K562 (cell line): ENCODE measurements around the gene KRTAP10-8. TPM values are rescaled to one million over a fixed set of nuclear protein-coding genes. Genes with fewer than 3 reads are reported as not detected.

ENCODE experiments used
- ATAC-seq: fragments of 200-7000 bp; cut with Tn5 transposase; 3 replicates; pipeline ENCODE4 v1.9.1; 2020; ENCODE audit warnings: moderate library complexity
- BruUV-seq: library from RNA; stranded (reverse); fragments of 400-500 nt; replicated peaks from 2 replicates; lab custom pipeline; 2021; lab: Mats Ljungman, UMichigan
- CTCF ChIA-PET: fragments of 300-600 bp; formaldehyde crosslinking; extraction: SDS; loops from one replicate; lab custom pipeline; 2021; ENCODE audit warnings: low intra/inter-chr PET ratio; lab: Yijun Ruan, JAX
- POLR2A ChIA-PET: fragments of 300-600, 350-650 bp; sonication (Branson Sonifier 250); formaldehyde crosslinking; extraction: SDS; loops from one replicate; lab custom pipeline; 2021; ENCODE audit warnings: antibody characterized with exemption, inconsistent platforms; lab: Yijun Ruan, JAX
- DNase-seq, 4 experiments: peaks; one replicate each; pipeline versions ENCODE4 v3.0.0 to v3.0.0-alpha.2; 2011 to 2018; ENCODE audit warnings: low spot score in 3 of 4, mixed read lengths in 3 of 4; ENCODE audit errors: extremely low read depth in 1 of 4
- FAIRE-seq: peaks from 2 replicates; lab custom pipeline; 2011; peaks lifted over from hg19 to GRCh38; lab: Jason Lieb, UNC
- H2AFZ ChIP-seq: 2 replicates; pipeline ENCODE4 v1.6.0; 2011; ENCODE audit warnings: low read depth, low read length, control low read depth, inconsistent platforms
- H3K27ac ChIP-seq: fragments of 200-600 bp; 3 replicates; pipeline ENCODE4 v1.8.0; 2011; ENCODE audit warnings: low read depth, mild to moderate bottlenecking, control low read depth, inconsistent platforms, low read length, moderate library complexity, mixed read lengths; ENCODE audit errors: extremely low read depth
- H3K27me3 ChIP-seq, 2 experiments: fragments of 300-600 bp in 1 of 2; 2 replicates in 1 of 2; 3 replicates in 1 of 2; pipeline versions ENCODE4 v1.6.0 to v1.8.0; 2011; ENCODE audit warnings: inconsistent platforms in 2 of 2, low read length in 2 of 2, mild to moderate bottlenecking in 1 of 2, mixed read lengths in 1 of 2, moderate library complexity in 1 of 2; ENCODE audit not compliant: control insufficient read depth in 2 of 2, insufficient read depth in 2 of 2
- H3K36me3 ChIP-seq: fragments of 300-600 bp; 3 replicates; pipeline ENCODE4 v1.8.0; 2011; ENCODE audit warnings: mild to moderate bottlenecking, low read length, inconsistent platforms; ENCODE audit not compliant: control insufficient read depth, insufficient read depth
- H3K4me1 ChIP-seq, 2 experiments: fragments of 200-600 bp in 1 of 2; replicated peaks in 1 of 2; 2 replicates in 1 of 2; 3 replicates in 1 of 2; pipeline versions ENCODE4 v1.5.1 to v1.8.0; 2011; ENCODE audit warnings: inconsistent platforms in 2 of 2, low read length in 2 of 2, mild to moderate bottlenecking in 1 of 2, mixed read lengths in 1 of 2, moderate library complexity in 1 of 2; ENCODE audit not compliant: control insufficient read depth in 2 of 2, insufficient read depth in 2 of 2
- H3K4me2 ChIP-seq: 2 replicates; pipeline ENCODE4 v1.6.1; 2011; ENCODE audit warnings: low read length, control low read depth, inconsistent platforms, mixed read lengths; ENCODE audit not compliant: insufficient read depth
- H3K4me3 ChIP-seq: fragments of 200-600 bp; sonication (generic), shearing (Covaris generic); 2 replicates; pipeline ENCODE4 v1.5.1; 2016; ENCODE audit warnings: control low read depth, inconsistent platforms
- H3K79me2 ChIP-seq: fragments of 200-600 bp; 3 replicates; pipeline ENCODE4 v1.8.0; 2011; ENCODE audit warnings: low read length, inconsistent platforms; ENCODE audit not compliant: control insufficient read depth, insufficient read depth
- H3K9ac ChIP-seq, 2 experiments: 2 replicates each; pipeline versions ENCODE4 v1.6.0 to v1.6.1; 2011; ENCODE audit warnings: low read depth in 2 of 2, low read length in 2 of 2, control low read depth in 1 of 2, inconsistent platforms in 1 of 2, mild to moderate bottlenecking in 1 of 2, mixed read lengths in 1 of 2; ENCODE audit not compliant: insufficient read depth in 1 of 2
- H3K9me1 ChIP-seq: one replicate; pipeline ENCODE4 v1.6.0; 2011; ENCODE audit warnings: inconsistent platforms, mild to moderate bottlenecking, low read length, moderate library complexity; ENCODE audit not compliant: control insufficient read depth, insufficient read depth
- H3K9me3 ChIP-seq: replicated peaks from 2 replicates; pipeline ENCODE4 v1.5.1; 2011; ENCODE audit warnings: low read depth, low read length, inconsistent platforms; ENCODE audit not compliant: control insufficient read depth, insufficient read depth
- H4K20me1 ChIP-seq: replicated peaks from 2 replicates; pipeline ENCODE4 v1.6.1; 2011; ENCODE audit warnings: low read length, inconsistent platforms, mixed read lengths; ENCODE audit not compliant: control insufficient read depth, insufficient read depth
- KDM4B ChIP-seq, 2 experiments: fragments of 450-650 bp in 1 of 2; sonication (generic) in 1 of 2; IDR thresholded peaks; 2 replicates each; pipeline ENCODE4 v1.6.1; 2016 to 2017; ENCODE audit warnings: borderline replicate concordance in 2 of 2, antibody characterized with exemption in 1 of 2, low read depth in 1 of 2, mild to moderate bottlenecking in 1 of 2
- KLF16 ChIP-seq: IDR thresholded peaks from 2 replicates; pipeline ENCODE4 v1.6.1; 2016; ENCODE audit warnings: antibody characterized with exemption
- MCM7 ChIP-seq, 2 experiments: fragments of 450-650 bp; IDR thresholded peaks; 2 replicates each; pipeline ENCODE4 v1.6.1; 2016 to 2018
- MXI1 ChIP-seq: IDR thresholded peaks from 2 replicates; pipeline ENCODE4 v1.6.1; 2011; ENCODE audit warnings: low read depth, mild to moderate bottlenecking, improper control_type of control experiment, low read length
- MYC ChIP-seq, 2 experiments: fragments of 250-450 bp in 1 of 2; sonication (Bioruptor Pico) in 1 of 2; IDR thresholded peaks; 2 replicates each; pipeline versions ENCODE4 v1.5.1 to v1.6.1; 2012 to 2021; ENCODE audit warnings: low read depth in 2 of 2, borderline replicate concordance in 1 of 2, improper control_type of control experiment in 1 of 2, low read length in 1 of 2, mild to moderate bottlenecking in 1 of 2, moderate library complexity in 1 of 2
- NR1H2 ChIP-seq: sonication (generic); formaldehyde crosslinking; IDR thresholded peaks from 2 replicates; pipeline ENCODE4 v1.4.0; 2020; ENCODE audit warnings: mild to moderate bottlenecking, missing genetic modification reagents
- SMARCA4 ChIP-seq: fragments of 450-650 bp; IDR thresholded peaks from 2 replicates; pipeline ENCODE4 v1.6.1; 2016
- SMARCE1 ChIP-seq: fragments of 450-650 bp; IDR thresholded peaks from 2 replicates; pipeline ENCODE4 v1.7.1; 2016; ENCODE audit warnings: mild to moderate bottlenecking
- SRF ChIP-seq, 2 experiments: fragments of 250-450, 450-650 bp in 1 of 2; sonication (Bioruptor Pico) in 1 of 2; sonication (generic) in 1 of 2; formaldehyde crosslinking; IDR thresholded peaks; 2 replicates each; pipeline versions ENCODE4 v1.5.0 to v1.5.1; 2020 to 2022; ENCODE audit warnings: mild to moderate bottlenecking in 1 of 2, missing genetic modification reagents in 1 of 2
- ZNF121 ChIP-seq: sonication (generic); formaldehyde crosslinking; conservative IDR thresholded peaks from 2 replicates; pipeline ENCODE4 v1.8.0; 2022; ENCODE audit warnings: missing genetic modification reagents
- ZNF253 ChIP-seq: fragments of 250-450 bp; sonication (Bioruptor Pico); conservative IDR thresholded peaks from 2 replicates; pipeline ENCODE4 v1.6.1; 2021; ENCODE audit warnings: mild to moderate bottlenecking
- WGBS: fragments of 100-300 bp; shearing (Covaris generic); methylation state at CpG from one replicate; pipeline ENCODE4 v1.1.6; 2016; ENCODE audit warnings: low coverage, mixed read lengths; ENCODE audit not compliant: insufficient coverage; ENCODE audit errors: missing lambda C conversion rate; 5-methylcytosine and 5-hydroxymethylcytosine counted together
- in situ Hi-C: fragments of 300-500 bp; cut with MboI; formaldehyde crosslinking; loops from 4 replicates; pipeline ENCODE4 v1.15.0; 2018; ENCODE audit warnings: inconsistent platforms, mixed read lengths
- intact Hi-C: fragments of 100-400 bp; cut with micrococcal nuclease; formaldehyde crosslinking; loops from 2 replicates; pipeline ENCODE4 v1.14.2; 2022
- polyA plus RNA-seq, 8 experiments: library from polyadenylated mRNA; depleted of rRNA in 4 of 8; stranded (reverse) in 5 of 8; unstranded in 3 of 8; fragments of >200 nt; fragmentation: Nextera tagmentation in 2 of 8; fragmentation: Illumina TruSeq in 1 of 8; extraction: Ambion mirVana in 2 of 8; extraction: Trizol in 1 of 8; gene quantifications; 2 replicates each; pipeline versions ENCODE4 v1.2.1 to v1.2.3, GENCODE V29; 2011 to 2014; ENCODE audit warnings: inconsistent platforms in 1 of 8, missing spikeins in 1 of 8
- total RNA-seq, 7 experiments: library from RNA; depleted of rRNA in 6 of 7; stranded (reverse); fragments of >200 nt in 6 of 7; fragmentation: Illumina TruSeq in 2 of 7; extraction: Trizol in 2 of 7; gene quantifications; 2 replicates each; pipeline versions ENCODE4 v1.2.1 to v1.2.3, GENCODE V29; 2011 to 2021; ENCODE audit warnings: low replicate concordance in 1 of 7
- TF ChIP-seq, protein P1 (sequence below): sonication (generic); formaldehyde crosslinking; IDR thresholded peaks from 2 replicates; pipeline ENCODE4 v1.8.1; 2023; ENCODE audit warnings: mild to moderate bottlenecking, missing genetic modification reagents
- TF ChIP-seq, protein P2 (sequence below): sonication (generic); formaldehyde crosslinking; IDR thresholded peaks from 2 replicates; pipeline ENCODE4 v1.8.0; 2022; ENCODE audit warnings: mild to moderate bottlenecking, missing genetic modification reagents
- TF ChIP-seq, protein P3 (sequence below): fragments of 450-650 bp; conservative IDR thresholded peaks from 2 replicates; pipeline ENCODE4 v1.6.1; 2016; ENCODE audit warnings: missing genetic modification characterization, low read depth, mild to moderate bottlenecking, missing compliant biosample characterization, moderate library complexity
- TF ChIP-seq, protein P4 (sequence below), 2 experiments: IDR thresholded peaks; 2 replicates each; pipeline ENCODE4 v1.6.1; 2011; ENCODE audit warnings: borderline replicate concordance in 1 of 2, control low read depth in 1 of 2, low read depth in 1 of 2, low read length in 1 of 2, mild to moderate bottlenecking in 1 of 2, mixed read lengths in 1 of 2, moderate library complexity in 1 of 2; ENCODE audit not compliant: insufficient read depth in 1 of 2, insufficient read length in 1 of 2, poor library complexity in 1 of 2, severe bottlenecking in 1 of 2; ENCODE audit errors: extremely low read depth in 1 of 2

Gene KRTAP10-8
- total and polyA plus RNA-seq, 9 of the 15 experiments (the other 6 are each of a cell fraction or from before 2014, with no cell fraction given) = not detected

DNA sequence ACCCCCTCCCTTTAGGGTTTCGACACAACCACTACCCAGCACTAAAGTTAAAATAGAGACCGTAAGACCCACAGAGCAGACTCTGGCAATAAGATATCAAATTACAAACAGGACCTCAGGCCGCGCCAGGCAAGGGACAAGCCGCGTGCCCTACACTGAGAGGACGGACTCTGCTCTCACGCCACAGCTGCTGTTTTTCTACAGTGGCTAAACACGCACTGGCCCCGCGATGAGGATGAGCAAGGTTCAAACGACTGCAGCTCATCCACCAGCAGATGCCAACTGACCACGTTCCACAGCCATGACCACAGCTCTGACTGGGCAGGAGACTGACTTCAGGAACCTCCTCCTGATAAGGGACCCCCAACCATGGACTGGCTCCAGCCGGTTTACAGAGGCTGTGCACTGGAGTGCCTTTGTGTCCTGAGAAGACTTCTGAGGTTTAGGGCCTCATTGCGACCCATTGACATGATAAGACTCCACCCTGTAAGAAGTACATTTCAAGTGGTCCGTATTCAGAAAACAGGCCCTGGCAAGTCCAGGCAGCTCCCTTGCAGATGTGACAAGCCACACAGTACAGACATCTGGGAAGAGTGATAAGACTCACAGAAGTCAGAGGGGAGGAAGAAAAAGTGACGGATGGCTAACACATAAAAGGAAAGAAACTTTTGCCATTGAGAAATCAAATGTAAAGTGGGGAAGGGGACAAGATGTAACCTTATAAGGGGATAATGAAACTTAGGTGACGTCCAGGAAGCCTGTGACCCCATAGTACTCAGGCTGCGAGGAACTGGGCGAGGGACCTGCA, 18.1 kb upstream of the KRTAP10-8 start:
- Histone ChIP-seq H3K27ac (peak overlapping the region; percentile 62), H3K4me3 (no peak overlapping the region), H3K9ac (peak overlapping the region; percentile 25 to 29; a peak in 3 of 4 replicates), H3K79me2 (no peaks in the 10 kb centered on the region), H3K9me1 (no peaks in the 10 kb centered on the region), H3K4me1 (peaks cover 24 to 37% of the 10 kb centered on the region in 2 experiments), H3K27me3 (peaks cover 0 to 15% of the 10 kb centered on the region in 2 experiments; a peak in 2 of 5 replicates), H2AFZ (peak overlapping the region; percentile 81), H3K9me3 (no peaks in the 10 kb centered on the region; the same call in 1 of the 2 replicates), H4K20me1 (no peaks in the 10 kb centered on the region), H3K36me3 (no peaks in the 10 kb centered on the region), H3K4me2 (peak overlapping the region; percentile 79)
- FAIRE-seq = peak; percentile 97
- BruUV-seq = no TSS peak
- intact Hi-C loops (no loop called here), in situ Hi-C loops (no loop called here)
- ChIA-PET CTCF (no interaction called here), POLR2A (interaction anchor here (0.8 to 1.4 kb wide), 6 partner anchors 9 to 136 kb away, joined by 3 to 5 read pairs (median 4); no protein-coding TSS in a partner anchor)
- WGBS = 3% methylated on average over 20 of the region's 20 CpGs
- peak; percentile 67 to 81 (median 70) for DNase-seq
- ATAC-seq = peak; percentile 89
- peak; percentile 95 for TF ChIP-seq SMARCA4
- no peak for TF ChIP-seq KDM4B (IDR thresholded peaks at IDR 0.05; ENCODE audit: borderline replicate concordance in 2 of 2, low read depth in 1 of 2)
- TF ChIP-seq, protein P1, sequence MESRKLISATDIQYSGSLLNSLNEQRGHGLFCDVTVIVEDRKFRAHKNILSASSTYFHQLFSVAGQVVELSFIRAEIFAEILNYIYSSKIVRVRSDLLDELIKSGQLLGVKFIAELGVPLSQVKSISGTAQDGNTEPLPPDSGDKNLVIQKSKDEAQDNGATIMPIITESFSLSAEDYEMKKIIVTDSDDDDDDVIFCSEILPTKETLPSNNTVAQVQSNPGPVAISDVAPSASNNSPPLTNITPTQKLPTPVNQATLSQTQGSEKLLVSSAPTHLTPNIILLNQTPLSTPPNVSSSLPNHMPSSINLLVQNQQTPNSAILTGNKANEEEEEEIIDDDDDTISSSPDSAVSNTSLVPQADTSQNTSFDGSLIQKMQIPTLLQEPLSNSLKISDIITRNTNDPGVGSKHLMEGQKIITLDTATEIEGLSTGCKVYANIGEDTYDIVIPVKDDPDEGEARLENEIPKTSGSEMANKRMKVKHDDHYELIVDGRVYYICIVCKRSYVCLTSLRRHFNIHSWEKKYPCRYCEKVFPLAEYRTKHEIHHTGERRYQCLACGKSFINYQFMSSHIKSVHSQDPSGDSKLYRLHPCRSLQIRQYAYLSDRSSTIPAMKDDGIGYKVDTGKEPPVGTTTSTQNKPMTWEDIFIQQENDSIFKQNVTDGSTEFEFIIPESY (CRISPR knock-in tag) = peak; percentile 32; the same call in 1 of the 2 replicates
- TF ChIP-seq, protein P2, sequence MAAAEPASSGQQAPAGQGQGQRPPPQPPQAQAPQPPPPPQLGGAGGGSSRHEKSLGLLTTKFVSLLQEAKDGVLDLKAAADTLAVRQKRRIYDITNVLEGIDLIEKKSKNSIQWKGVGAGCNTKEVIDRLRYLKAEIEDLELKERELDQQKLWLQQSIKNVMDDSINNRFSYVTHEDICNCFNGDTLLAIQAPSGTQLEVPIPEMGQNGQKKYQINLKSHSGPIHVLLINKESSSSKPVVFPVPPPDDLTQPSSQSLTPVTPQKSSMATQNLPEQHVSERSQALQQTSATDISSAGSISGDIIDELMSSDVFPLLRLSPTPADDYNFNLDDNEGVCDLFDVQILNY (CRISPR knock-in tag) = no peak
- TF ChIP-seq MYC (IDR thresholded peaks at IDR 0.05; ENCODE audit: low read depth, low read length) = peak; percentile 21; the same call in 1 of the 2 replicates
- no peak for TF ChIP-seq MYC (CRISPR knock-in tag; IDR thresholded peaks at IDR 0.05; ENCODE audit: borderline replicate concordance, low read depth)
- no peak for TF ChIP-seq MCM7 (IDR thresholded peaks at IDR 0.05)
- TF ChIP-seq SMARCE1 = peak; percentile 87
- peak; percentile 78; the same call in 1 of the 2 replicates for TF ChIP-seq NR1H2 (CRISPR knock-in tag)
- TF ChIP-seq, protein P3, sequence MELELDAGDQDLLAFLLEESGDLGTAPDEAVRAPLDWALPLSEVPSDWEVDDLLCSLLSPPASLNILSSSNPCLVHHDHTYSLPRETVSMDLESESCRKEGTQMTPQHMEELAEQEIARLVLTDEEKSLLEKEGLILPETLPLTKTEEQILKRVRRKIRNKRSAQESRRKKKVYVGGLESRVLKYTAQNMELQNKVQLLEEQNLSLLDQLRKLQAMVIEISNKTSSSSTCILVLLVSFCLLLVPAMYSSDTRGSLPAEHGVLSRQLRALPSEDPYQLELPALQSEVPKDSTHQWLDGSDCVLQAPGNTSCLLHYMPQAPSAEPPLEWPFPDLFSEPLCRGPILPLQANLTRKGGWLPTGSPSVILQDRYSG (tag) = peak; percentile 95
- peak; percentile 93 for TF ChIP-seq KLF16
- no peak for TF ChIP-seq MXI1
- TF ChIP-seq, protein P4, sequence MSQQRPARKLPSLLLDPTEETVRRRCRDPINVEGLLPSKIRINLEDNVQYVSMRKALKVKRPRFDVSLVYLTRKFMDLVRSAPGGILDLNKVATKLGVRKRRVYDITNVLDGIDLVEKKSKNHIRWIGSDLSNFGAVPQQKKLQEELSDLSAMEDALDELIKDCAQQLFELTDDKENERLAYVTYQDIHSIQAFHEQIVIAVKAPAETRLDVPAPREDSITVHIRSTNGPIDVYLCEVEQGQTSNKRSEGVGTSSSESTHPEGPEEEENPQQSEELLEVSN (IDR thresholded peaks at IDR 0.05; ENCODE audit: borderline replicate concordance in 1 of 2, extremely low read depth in 1 of 2, insufficient read depth in 1 of 2, insufficient read length in 1 of 2, low read depth in 1 of 2, low read length in 1 of 2, poor library complexity in 1 of 2, severe bottlenecking in 1 of 2) = no peak
- no peak for TF ChIP-seq ZNF121 (CRISPR knock-in tag)
- TF ChIP-seq SRF (CRISPR knock-in tag; IDR thresholded peaks at IDR 0.05) = peak in 1 of 2 experiments; percentile 83; a peak in 2 of 4 replicates
- no peak for TF ChIP-seq ZNF253
